Karpas-422 (cell line): ENCODE data around the gene C10orf53. TPM values are rescaled to one million over a fixed set of nuclear protein-coding genes. Genes with fewer than 3 reads are reported as not detected.

Experiments
- DNase-seq: peaks from one replicate; pipeline ENCODE4 v3.0.0-alpha.2; 2015
- H2AFZ ChIP-seq: fragments of 200-600 bp; sonication (generic); 2 replicates; pipeline ENCODE4 v1.6.1; 2014; ENCODE audit warnings: antibody characterized with exemption, low read length, mixed read lengths
- H3K27ac ChIP-seq: fragments of 200-600 bp; sonication (generic); 2 replicates; pipeline ENCODE4 v1.5.1; 2014; ENCODE audit warnings: mild to moderate bottlenecking, low read length, moderate library complexity
- H3K27me3 ChIP-seq: fragments of 200-600 bp; sonication (generic); 2 replicates; pipeline ENCODE4 v1.6.1; 2014; ENCODE audit warnings: low read length, mixed read lengths
- H3K36me3 ChIP-seq: fragments of 200-600 bp; sonication (generic); 2 replicates; pipeline ENCODE4 v1.6.1; 2014; ENCODE audit warnings: low read length, mixed read lengths; ENCODE audit not compliant: insufficient read depth
- H3K4me1 ChIP-seq: fragments of 200-600 bp; sonication (generic); 2 replicates; pipeline ENCODE4 v1.6.1; 2014; ENCODE audit warnings: mild to moderate bottlenecking, low read length, mixed read lengths
- H3K4me2 ChIP-seq: fragments of 200-600 bp; sonication (generic); 2 replicates; pipeline ENCODE4 v1.6.1; 2014; ENCODE audit warnings: low read length, low read depth, mild to moderate bottlenecking; ENCODE audit not compliant: poor library complexity, severe bottlenecking
- H3K4me3 ChIP-seq: fragments of 200-600 bp; sonication (generic); 2 replicates; pipeline ENCODE4 v1.5.1; 2014; ENCODE audit warnings: mild to moderate bottlenecking, antibody characterized with exemption, low read length, mixed read lengths
- H3K79me2 ChIP-seq: fragments of 200-600 bp; sonication (generic); 2 replicates; pipeline ENCODE4 v1.6.1; 2014; ENCODE audit warnings: mild to moderate bottlenecking, low read length, mixed read lengths
- H3K9ac ChIP-seq: fragments of 200-600 bp; sonication (generic); 2 replicates; pipeline ENCODE4 v1.6.0; 2014; ENCODE audit warnings: low read length
- H3K9me2 ChIP-seq: fragments of 200-600 bp; sonication (generic), shearing (Covaris generic); replicated peaks from 2 replicates; pipeline ENCODE4 v1.6.0; 2014; ENCODE audit warnings: mild to moderate bottlenecking, low read length, moderate library complexity; ENCODE audit not compliant: insufficient read depth
- H3K9me3 ChIP-seq: fragments of 300-700, 200-600 bp; sonication (generic); 2 replicates; pipeline ENCODE4 v1.6.1; 2014; ENCODE audit warnings: low read length, mixed read lengths
- H4K20me1 ChIP-seq: fragments of 200-600 bp; sonication (generic); 2 replicates; pipeline ENCODE4 v1.6.1; 2014; ENCODE audit warnings: mild to moderate bottlenecking, antibody characterized with exemption, low read length, low read depth; ENCODE audit not compliant: insufficient read depth
- total RNA-seq: library from RNA; depleted of rRNA; stranded (reverse); fragments of >200 nt; shearing (Covaris generic); gene quantifications from 2 replicates; pipeline ENCODE4 v1.2.3, GENCODE V29; 2014; ENCODE audit warnings: low replicate concordance; rRNA removed

C10orf53 gene
- not detected in 2 replicates for total RNA-seq

GRCh38 chr10:49679480-49679893 lies at the start of gene C10orf53:
Gene C10orf53 (plus strand): TSS chr10:49679651. CDS start chr10:49679698, 47 bp downstream.
- no peaks in the 10 kb centered on the region for H3K27me3 ChIP-seq
- no peaks in the 10 kb centered on the region for H3K36me3 ChIP-seq
- H2AFZ ChIP-seq: no peak within 1 kb of the TSS
- H3K4me1 ChIP-seq: no peaks in the 10 kb centered on the region
- H3K79me2 ChIP-seq: no peaks in the 10 kb centered on the region
- no peak for DNase-seq
- no peaks in the 10 kb centered on the region for H3K9me3 ChIP-seq
- H3K4me3 ChIP-seq: no peak within 1 kb of the TSS
- H3K27ac ChIP-seq: no peak within 1 kb of the TSS
- H4K20me1 ChIP-seq: no peaks in the 10 kb centered on the region
- no peak within 1 kb of the TSS for H3K4me2 ChIP-seq
- no peak within 1 kb of the TSS for H3K9ac ChIP-seq
- no peaks in the 10 kb centered on the region for H3K9me2 ChIP-seq

- H3K4me1 ChIP-seq: no peaks in the 10 kb centered on the region
- no peak overlapping the region for H2AFZ ChIP-seq
- no peak overlapping the region for H3K4me3 ChIP-seq
- H3K36me3 ChIP-seq: no peaks in the 10 kb centered on the region
- H3K9me3 ChIP-seq: no peaks in the 10 kb centered on the region
- DNase-seq: no peak
- no peaks in the 10 kb centered on the region for H3K79me2 ChIP-seq
- no peak overlapping the region for H3K4me2 ChIP-seq
- no peaks in the 10 kb centered on the region for H3K9me2 ChIP-seq
- no peaks in the 10 kb centered on the region for H3K27me3 ChIP-seq
- H4K20me1 ChIP-seq: no peaks in the 10 kb centered on the region
- no peak overlapping the region for H3K27ac ChIP-seq
- no peak overlapping the region for H3K9ac ChIP-seq
These were observed 47.5 kb upstream of the C10orf53 start for GRCh38 chr10:49631975-49632374.

- DNase-seq: no peak
These were observed 46.8 kb upstream of the C10orf53 start for GRCh38 chr10:49632406-49633317.

GRCh38 chr10:49633327-49634068 lies 46.0 kb upstream of the C10orf53 start:
- H3K4me2 ChIP-seq: no peak overlapping the region
- no peak for DNase-seq
- H3K9me3 ChIP-seq: no peaks in the 10 kb centered on the region
- no peaks in the 10 kb centered on the region for H3K27me3 ChIP-seq
- no peaks in the 10 kb centered on the region for H3K36me3 ChIP-seq
- H3K4me3 ChIP-seq: no peak overlapping the region
- no peak overlapping the region for H2AFZ ChIP-seq
- H3K9ac ChIP-seq: no peak overlapping the region
- H3K9me2 ChIP-seq: no peaks in the 10 kb centered on the region
- H3K4me1 ChIP-seq: no peaks in the 10 kb centered on the region
- no peak overlapping the region for H3K27ac ChIP-seq
- no peaks in the 10 kb centered on the region for H3K79me2 ChIP-seq
- H4K20me1 ChIP-seq: no peaks in the 10 kb centered on the region

More at GRCh38 chr10:49632406-49633317, 46.8 kb upstream of the C10orf53 start:
- Histone ChIP-seq H3K27me3 (no peaks in the 10 kb centered on the region), H3K9me3 (no peaks in the 10 kb centered on the region), H3K9ac (no peak overlapping the region), H3K27ac (no peak overlapping the region), H3K4me2 (no peak overlapping the region), H3K4me1 (no peaks in the 10 kb centered on the region), H3K79me2 (no peaks in the 10 kb centered on the region), H3K36me3 (no peaks in the 10 kb centered on the region), H3K9me2 (no peaks in the 10 kb centered on the region), H4K20me1 (no peaks in the 10 kb centered on the region), H3K4me3 (no peak overlapping the region), H2AFZ (no peak overlapping the region)

- Histone ChIP-seq H3K9ac (no peak overlapping the region), H3K4me1 (no peaks in the 10 kb centered on the region), H3K27me3 (no peaks in the 10 kb centered on the region), H3K36me3 (no peaks in the 10 kb centered on the region), H4K20me1 (no peaks in the 10 kb centered on the region), H3K27ac (no peak overlapping the region), H3K4me2 (no peak overlapping the region), H3K79me2 (no peaks in the 10 kb centered on the region), H3K9me3 (no peaks in the 10 kb centered on the region), H3K9me2 (no peaks in the 10 kb centered on the region), H2AFZ (no peak overlapping the region), H3K4me3 (no peak overlapping the region)
- DNase-seq: no peak
These were observed 45.3 kb upstream of the C10orf53 start for GRCh38 chr10:49634069-49634660.

GRCh38 chr10:49642311-49642710 lies 37.1 kb upstream of the C10orf53 start:
- DNase-seq: no peak
- no peak overlapping the region for H3K27ac ChIP-seq
- no peak overlapping the region for H3K9ac ChIP-seq
- no peaks in the 10 kb centered on the region for H3K9me2 ChIP-seq
- H4K20me1 ChIP-seq: no peaks in the 10 kb centered on the region
- no peak overlapping the region for H3K4me3 ChIP-seq
- no peaks in the 10 kb centered on the region for H3K36me3 ChIP-seq
- H3K4me2 ChIP-seq: no peak overlapping the region
- H2AFZ ChIP-seq: no peak overlapping the region
- no peaks in the 10 kb centered on the region for H3K4me1 ChIP-seq
- no peaks in the 10 kb centered on the region for H3K27me3 ChIP-seq
- no peaks in the 10 kb centered on the region for H3K9me3 ChIP-seq
- no peaks in the 10 kb centered on the region for H3K79me2 ChIP-seq

GRCh38 chr10:49643241-49644034 lies 36.0 kb upstream of the C10orf53 start:
- Histone ChIP-seq H3K4me1 (no peaks in the 10 kb centered on the region), H3K9me3 (no peaks in the 10 kb centered on the region), H3K27ac (no peak overlapping the region), H2AFZ (no peak overlapping the region), H3K9ac (no peak overlapping the region), H3K4me3 (no peak overlapping the region), H3K27me3 (no peaks in the 10 kb centered on the region), H3K79me2 (no peaks in the 10 kb centered on the region), H3K4me2 (no peak overlapping the region), H4K20me1 (no peaks in the 10 kb centered on the region), H3K9me2 (no peaks in the 10 kb centered on the region), H3K36me3 (no peaks in the 10 kb centered on the region)
- DNase-seq: no peak
